GM19043 (cell line): ENCODE data around the gene ERC1.

Experiments used
- ATAC-seq: cut with Tn5 transposase; IDR thresholded peaks from one replicate; pipeline ENCODE4 v1.9.1; 2021; ENCODE audit warnings: low read depth; ENCODE audit not compliant: unreplicated experiment

Gene ERC1

GRCh38 chr12:1497161-1497560, 506.1 kb downstream of the ERC1 start:
- no peak for ATAC-seq

DNA sequence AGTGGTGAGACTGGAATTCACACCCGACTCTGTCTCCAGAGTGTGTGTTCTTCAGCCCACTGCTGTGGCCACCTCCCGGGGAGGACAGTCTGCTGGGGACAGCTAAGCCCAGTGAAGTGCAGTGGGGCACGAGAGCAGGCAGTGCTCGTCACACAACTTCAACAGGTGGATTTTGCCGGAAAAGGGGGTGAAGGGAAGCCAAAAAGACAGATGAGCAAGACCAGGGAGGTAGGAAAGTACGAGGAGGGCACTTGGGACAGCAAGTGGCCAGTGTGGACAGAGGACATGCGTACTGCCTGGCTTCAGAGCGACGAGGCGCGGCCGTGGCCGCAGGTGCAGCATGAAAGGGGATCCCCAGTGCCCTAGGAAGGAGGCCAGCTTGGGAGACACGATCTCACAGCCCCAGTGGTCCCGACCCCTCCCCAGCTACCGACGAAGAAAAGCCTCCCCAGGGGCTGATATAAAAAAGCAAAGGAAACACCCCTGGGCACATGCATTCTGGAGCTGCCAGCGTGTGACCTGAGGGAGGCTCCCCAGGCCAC, 507.2 kb downstream of the ERC1 start:
- no peak for ATAC-seq

GRCh38 chr12:1499351-1499750, 508.3 kb downstream of the ERC1 start:
- ATAC-seq = no peak

DNA sequence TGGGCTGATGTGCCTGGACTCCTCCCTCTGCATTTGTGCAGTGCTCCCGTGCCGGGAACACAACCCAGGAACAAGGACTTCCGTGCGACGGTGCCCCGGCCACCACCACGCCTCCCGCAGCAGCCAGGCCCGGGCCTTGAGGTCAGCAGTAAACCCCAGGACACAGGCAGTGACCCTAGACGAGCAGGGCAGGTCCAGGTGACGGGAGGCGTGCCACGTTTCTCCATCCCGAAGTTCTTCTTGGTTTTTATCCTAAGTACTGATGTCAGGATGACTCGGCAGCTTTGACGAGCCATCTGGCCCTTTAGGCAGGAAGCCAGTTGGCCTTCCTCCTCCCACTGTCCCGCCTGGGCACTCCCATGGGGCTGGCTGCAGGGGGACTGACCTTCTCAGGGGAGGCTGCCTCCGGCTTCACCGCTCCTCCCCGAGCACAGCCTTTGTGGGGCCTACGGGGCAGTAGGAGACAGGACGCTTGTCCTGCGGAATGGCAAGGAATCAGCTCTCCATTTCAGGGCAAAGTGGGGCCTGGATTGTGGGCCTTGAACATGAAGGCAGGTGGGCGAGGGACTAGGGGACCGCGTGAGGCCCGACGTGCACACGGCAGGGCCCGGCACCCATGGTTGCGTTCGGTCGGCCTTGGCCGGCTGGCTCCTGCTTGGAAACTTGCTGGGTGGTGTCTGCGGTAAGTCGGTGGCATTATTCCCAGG, 509.2 kb downstream of the ERC1 start:
- no peak for ATAC-seq

DNA sequence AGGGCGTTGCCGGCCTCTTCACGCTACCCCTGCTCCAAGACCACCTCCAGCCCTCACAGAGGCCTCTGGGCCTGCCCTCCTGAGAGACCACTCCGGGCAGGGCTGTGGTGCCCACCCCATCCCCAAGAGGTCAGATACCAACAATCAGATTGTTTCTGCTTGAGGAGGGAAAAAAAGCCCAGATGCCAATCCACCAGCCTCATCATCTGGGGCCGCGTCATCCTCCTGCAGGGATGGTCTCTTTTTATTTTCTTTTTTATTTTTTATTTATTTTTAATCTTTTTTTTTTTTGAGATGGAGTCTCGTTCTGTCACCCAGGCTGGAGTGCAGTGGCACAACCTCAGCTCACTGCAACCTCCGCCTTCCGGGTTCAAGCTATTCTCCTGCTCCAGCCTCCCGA, 510.0 kb downstream of the ERC1 start:
- ATAC-seq = no peak

- ATAC-seq = no peak
Measured at GRCh38 chr12:1501695-1502378, 510.8 kb downstream of the ERC1 start.

- ATAC-seq = no peak
Measured at GRCh38 chr12:1502379-1502720, 511.3 kb downstream of the ERC1 start.

GRCh38 chr12:1502831-1503230, 511.8 kb downstream of the ERC1 start:
- no peak for ATAC-seq

GRCh38 chr12:1503281-1503711, 512.3 kb downstream of the ERC1 start:
- ATAC-seq = no peak

DNA sequence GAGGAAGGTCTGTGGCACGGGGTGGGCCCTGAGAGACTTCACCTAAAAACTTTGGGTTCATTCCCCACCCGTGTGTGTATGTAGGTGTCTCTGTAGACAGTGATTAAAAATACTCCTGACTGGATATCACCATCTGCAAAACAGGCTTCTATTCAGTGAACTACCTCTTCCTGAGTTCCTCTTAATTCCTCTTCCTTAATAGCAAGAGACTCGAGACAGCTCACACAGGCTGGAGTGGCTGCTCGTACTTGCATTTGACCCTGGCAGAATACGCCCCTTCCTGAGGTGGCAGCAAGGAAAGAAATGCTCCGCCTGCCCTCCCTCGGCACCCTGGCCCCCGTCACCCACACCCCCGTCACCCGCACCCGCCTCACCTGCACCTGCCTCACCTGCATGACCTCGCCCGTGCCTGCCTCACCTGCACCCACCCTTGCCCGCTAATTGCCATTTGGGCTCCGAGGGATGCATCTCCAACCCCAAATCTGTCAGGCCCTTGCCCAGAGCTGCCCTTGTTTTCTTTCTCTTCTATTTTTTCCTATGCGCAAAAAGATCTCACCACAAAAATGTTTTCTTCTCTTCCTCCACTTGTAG, 513.4 kb downstream of the ERC1 start:
- ATAC-seq = no peak

GRCh38 chr12:1504895-1505311, 513.9 kb downstream of the ERC1 start:
- no peak for ATAC-seq

DNA sequence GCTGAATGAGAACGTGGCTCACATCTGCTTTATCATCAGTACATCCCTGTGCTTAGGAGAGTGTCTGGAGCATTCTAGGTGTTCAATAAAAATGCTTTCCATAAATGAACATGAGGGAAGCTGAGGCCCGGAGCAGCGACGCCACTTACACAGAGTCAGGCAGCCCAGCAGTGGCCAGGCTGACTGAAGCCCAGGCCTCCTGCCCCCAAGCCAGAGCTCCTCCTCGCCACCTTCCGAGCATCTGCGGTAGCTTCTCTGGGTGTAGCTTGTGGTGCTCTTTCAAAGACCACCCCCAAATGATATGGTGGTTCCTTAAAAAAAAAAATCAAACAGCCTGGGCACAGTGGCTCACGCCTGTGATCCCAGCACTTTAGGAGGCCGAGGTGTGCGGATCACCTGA, 514.6 kb downstream of the ERC1 start:
- no peak for ATAC-seq

DNA sequence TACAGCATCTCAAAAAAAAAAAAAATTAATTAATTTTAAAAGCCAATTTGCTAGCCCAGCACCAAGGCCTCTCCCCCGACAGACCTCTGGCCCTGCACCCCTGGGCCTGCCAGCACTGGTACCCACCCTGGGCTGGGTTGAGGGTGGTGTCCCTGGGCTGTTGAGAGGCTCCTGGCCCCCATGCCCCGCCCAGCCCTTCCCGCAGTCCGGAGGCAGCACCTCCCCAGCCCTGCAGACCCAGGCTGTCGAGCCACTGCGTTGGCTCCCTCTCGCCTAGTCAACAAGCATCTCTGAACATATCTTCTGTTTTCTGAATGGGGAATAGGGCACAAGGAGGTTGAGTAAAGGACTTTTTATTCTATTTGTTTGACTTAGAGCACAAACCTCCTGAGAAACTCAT, 516.3 kb downstream of the ERC1 start:
- no peak for ATAC-seq

- no peak for ATAC-seq
Measured at GRCh38 chr12:1509413-1510052, 518.5 kb downstream of the ERC1 start.

- ATAC-seq = no peak
Measured at GRCh38 chr12:1510056-1510812, 519.2 kb downstream of the ERC1 start.

GRCh38 chr12:1515010-1515409, 524.0 kb downstream of the ERC1 start:
- ATAC-seq = no peak

GRCh38 chr12:1515428-1515827, 524.4 kb downstream of the ERC1 start:
- no peak for ATAC-seq

DNA sequence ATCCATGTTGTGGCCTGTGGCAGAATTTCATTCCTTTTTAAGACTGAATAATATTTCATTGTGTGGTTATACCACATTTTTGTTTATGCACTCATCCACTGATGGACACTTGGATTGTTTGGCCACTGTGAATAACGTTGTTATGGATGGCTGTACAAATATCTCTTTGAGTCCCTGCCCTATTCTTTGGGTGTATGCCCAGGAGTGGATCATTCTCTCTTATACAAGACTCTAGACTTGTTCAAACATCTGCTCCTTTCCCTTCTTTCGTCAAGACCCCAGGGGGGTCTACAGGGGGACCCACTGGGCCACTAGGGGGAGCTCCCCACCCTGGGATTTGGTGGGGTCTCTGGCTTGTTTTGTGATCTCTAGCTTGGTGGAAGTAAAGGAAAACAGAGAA, 526.0 kb downstream of the ERC1 start:
- no peak for ATAC-seq

- no peak for ATAC-seq
Measured at GRCh38 chr12:1517734-1518525, 526.9 kb downstream of the ERC1 start.
